ENCODE results near the gene CCL13. TPM values are rescaled to one million over a fixed set of nuclear protein-coding genes. Genes with fewer than 3 reads are reported as not detected.

CCL13 gene
- total and polyA plus RNA-seq, 7 donors: 1.7 to 47.9 (median 2.1) TPM; not detected in 2

DNA sequence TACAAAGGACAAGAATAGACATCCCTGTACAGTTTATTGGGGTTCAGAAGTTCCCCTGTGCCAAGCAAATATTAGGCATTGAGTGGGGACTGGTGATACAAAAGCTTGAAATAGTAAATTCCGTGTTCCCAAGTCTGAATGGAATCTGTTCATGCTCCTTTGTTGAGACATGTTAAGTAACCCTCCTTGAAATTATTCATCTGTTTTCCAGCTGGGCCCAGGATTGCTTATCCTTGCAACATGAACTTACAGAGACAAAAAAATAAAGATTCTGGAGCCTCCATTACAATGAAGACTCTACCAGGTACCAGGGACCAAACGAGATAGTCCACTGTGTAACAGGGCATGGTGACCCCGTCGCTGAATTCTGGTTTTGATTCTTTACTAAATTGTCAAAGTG, 43.1 kb upstream of the CCL13 start:
- no peaks in the 10 kb centered on the region for H3K36me3 ChIP-seq
- WGBS, 2 donors: 77 to 87% methylated on average over 4 of the region's 4 CpGs
- H3K27ac ChIP-seq: peak overlapping the region; percentile 60 to 72 (median 65)
- DNase-seq: no peak
- peak in 1 of 4 donors; percentile 7 for TF ChIP-seq EP300 (IDR thresholded peaks at IDR 0.05)
- TF ChIP-seq POLR2AphosphoS5 (IDR thresholded peaks at IDR 0.05): peak; percentile 41 to 72 (median 66)
- TF ChIP-seq, protein P1, sequence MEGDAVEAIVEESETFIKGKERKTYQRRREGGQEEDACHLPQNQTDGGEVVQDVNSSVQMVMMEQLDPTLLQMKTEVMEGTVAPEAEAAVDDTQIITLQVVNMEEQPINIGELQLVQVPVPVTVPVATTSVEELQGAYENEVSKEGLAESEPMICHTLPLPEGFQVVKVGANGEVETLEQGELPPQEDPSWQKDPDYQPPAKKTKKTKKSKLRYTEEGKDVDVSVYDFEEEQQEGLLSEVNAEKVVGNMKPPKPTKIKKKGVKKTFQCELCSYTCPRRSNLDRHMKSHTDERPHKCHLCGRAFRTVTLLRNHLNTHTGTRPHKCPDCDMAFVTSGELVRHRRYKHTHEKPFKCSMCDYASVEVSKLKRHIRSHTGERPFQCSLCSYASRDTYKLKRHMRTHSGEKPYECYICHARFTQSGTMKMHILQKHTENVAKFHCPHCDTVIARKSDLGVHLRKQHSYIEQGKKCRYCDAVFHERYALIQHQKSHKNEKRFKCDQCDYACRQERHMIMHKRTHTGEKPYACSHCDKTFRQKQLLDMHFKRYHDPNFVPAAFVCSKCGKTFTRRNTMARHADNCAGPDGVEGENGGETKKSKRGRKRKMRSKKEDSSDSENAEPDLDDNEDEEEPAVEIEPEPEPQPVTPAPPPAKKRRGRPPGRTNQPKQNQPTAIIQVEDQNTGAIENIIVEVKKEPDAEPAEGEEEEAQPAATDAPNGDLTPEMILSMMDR (IDR thresholded peaks at IDR 0.05): no peak
- H3K9me3 ChIP-seq: no peaks in the 10 kb centered on the region
- H3K4me1 ChIP-seq: peaks cover 0 to 4% (median 2%) of the 10 kb centered on the region in 4 donors
- intact Hi-C loops (cut with DNase I): no loop called here
- no peak overlapping the region for H3K4me3 ChIP-seq
- H3K27me3 ChIP-seq: no peaks in the 10 kb centered on the region

- Histone ChIP-seq H3K4me3 (no peak overlapping the region), H3K36me3 (no peaks in the 10 kb centered on the region), H3K27me3 (no peaks in the 10 kb centered on the region), H3K4me1 (peaks cover 0 to 4% (median 2%) of the 10 kb centered on the region in 4 donors), H3K27ac (peak overlapping the region; percentile 18 to 72 (median 64)), H3K9me3 (no peaks in the 10 kb centered on the region)
- intact Hi-C loops (cut with DNase I): no loop called here
- peak; percentile 73 for DNase-seq
- 47 to 63% methylated on average over 4 of the region's 4 CpGs for WGBS, 2 donors
- TF ChIP-seq, protein P1 (IDR thresholded peaks at IDR 0.05): no peak
- no peak for TF ChIP-seq EP300 (IDR thresholded peaks at IDR 0.05)
- peak; percentile 26 to 59 (median 54) for TF ChIP-seq POLR2AphosphoS5 (IDR thresholded peaks at IDR 0.05)
- TF ChIP-seq POLR2A (IDR thresholded peaks at IDR 0.05): no peak
Measured at GRCh38 chr17:34314279-34314678, 42.0 kb upstream of the CCL13 start.

- H3K4me3 ChIP-seq: no peak overlapping the region
- intact Hi-C loops (cut with DNase I): no loop called here
- DNase-seq: no peak
- no peaks in the 10 kb centered on the region for H3K27me3 ChIP-seq
- H3K27ac ChIP-seq: no peak overlapping the region
- peaks cover 0 to 4% (median 2%) of the 10 kb centered on the region in 4 donors for H3K4me1 ChIP-seq
- no peaks in the 10 kb centered on the region for H3K36me3 ChIP-seq
- no peak for TF ChIP-seq POLR2A (IDR thresholded peaks at IDR 0.05)
- TF ChIP-seq, protein P1 (IDR thresholded peaks at IDR 0.05): no peak
- TF ChIP-seq POLR2AphosphoS5 (IDR thresholded peaks at IDR 0.05): no peak
- TF ChIP-seq EP300 (IDR thresholded peaks at IDR 0.05): no peak
- WGBS, 2 donors: 47 to 73% methylated on average over 3 of the region's 3 CpGs
- no peaks in the 10 kb centered on the region for H3K9me3 ChIP-seq
Measured at GRCh38 chr17:34318474-34318873, 37.8 kb upstream of the CCL13 start.

DNA sequence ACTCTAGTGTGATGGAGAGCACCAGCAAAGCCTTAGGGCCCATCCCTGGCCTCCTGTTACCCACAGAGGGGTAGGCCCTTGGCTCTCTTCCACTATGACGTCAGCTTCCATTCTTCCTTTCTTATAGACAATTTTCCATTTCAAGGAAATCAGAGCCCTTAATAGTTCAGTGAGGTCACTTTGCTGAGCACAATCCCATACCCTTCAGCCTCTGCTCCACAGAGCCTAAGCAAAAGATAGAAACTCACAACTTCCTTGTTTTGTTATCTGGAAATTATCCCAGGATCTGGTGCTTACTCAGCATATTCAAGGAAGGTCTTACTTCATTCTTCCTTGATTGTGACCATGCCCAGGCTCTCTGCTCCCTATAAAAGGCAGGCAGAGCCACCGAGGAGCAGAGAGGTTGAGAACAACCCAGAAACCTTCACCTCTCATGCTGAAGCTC, 37.2 kb upstream of the CCL13 start, which contains the start of gene CCL8:
TSS of gene CCL8 (plus strand) at position 397 of the 445 bp plus-strand sequence. CDS start 67 bp downstream, outside the sequence.
- intact Hi-C loops (cut with DNase I): no loop called here
- H3K9me3 ChIP-seq: no peaks in the 10 kb centered on the region
- WGBS, 2 donors: 29 to 60% methylated on average over 2 of the region's 2 CpGs
- H3K27ac ChIP-seq: peak within 1 kb of the TSS in 2 of 4 donors; percentile 16 to 39
- TF ChIP-seq EP300 (IDR thresholded peaks at IDR 0.05) (no peak), POLR2AphosphoS5 (IDR thresholded peaks at IDR 0.05) (no peak), POLR2A (IDR thresholded peaks at IDR 0.05) (no peak)
- TF ChIP-seq, protein P1 (IDR thresholded peaks at IDR 0.05): no peak
- H3K4me3 ChIP-seq: no peak within 1 kb of the TSS
- H3K4me1 ChIP-seq: peaks cover 0 to 4% (median 0%) of the 10 kb centered on the region in 4 donors
- H3K27me3 ChIP-seq: no peaks in the 10 kb centered on the region
- H3K36me3 ChIP-seq: no peaks in the 10 kb centered on the region
- no peak for DNase-seq

DNA sequence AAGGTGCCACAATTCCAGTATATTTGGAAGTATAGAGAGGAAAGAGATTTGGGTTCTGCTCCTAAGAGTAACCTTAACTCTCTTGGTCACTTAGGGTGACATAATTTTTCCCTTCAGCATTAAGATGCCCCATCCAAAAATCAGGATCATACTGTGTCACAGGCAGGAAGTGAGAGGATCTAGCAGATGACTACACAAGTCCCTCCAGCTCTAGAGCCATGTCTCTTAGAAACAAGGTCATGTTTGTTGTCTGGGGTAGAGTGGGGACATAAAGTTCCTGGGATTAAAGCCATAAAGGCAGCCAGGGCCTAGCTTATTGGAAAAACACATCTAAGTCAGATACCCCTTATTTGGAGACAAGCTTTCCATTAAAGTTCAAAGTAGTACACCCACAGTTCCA, 34.3 kb upstream of the CCL13 start:
- TF ChIP-seq, protein P1 (IDR thresholded peaks at IDR 0.05): no peak
- peak in 2 of 4 donors; percentile 8 to 29 for TF ChIP-seq POLR2AphosphoS5 (IDR thresholded peaks at IDR 0.05)
- Histone ChIP-seq H3K27ac (peak overlapping the region in 1 of 4 donors; percentile 12), H3K27me3 (no peaks in the 10 kb centered on the region), H3K4me1 (no peaks in the 10 kb centered on the region), H3K36me3 (no peaks in the 10 kb centered on the region), H3K4me3 (no peak overlapping the region), H3K9me3 (peaks cover 0 to 4% (median 1%) of the 10 kb centered on the region in 4 donors)
- intact Hi-C loops (cut with DNase I): no loop called here
- no peak for DNase-seq
